ENCODE data around the gene LMX1A.

LMX1A gene

GRCh38 chr1:165218731-165219130, 137.8 kb downstream of the LMX1A start:
- no peak for DNase-seq (ENCODE audit: low read depth)

DNA sequence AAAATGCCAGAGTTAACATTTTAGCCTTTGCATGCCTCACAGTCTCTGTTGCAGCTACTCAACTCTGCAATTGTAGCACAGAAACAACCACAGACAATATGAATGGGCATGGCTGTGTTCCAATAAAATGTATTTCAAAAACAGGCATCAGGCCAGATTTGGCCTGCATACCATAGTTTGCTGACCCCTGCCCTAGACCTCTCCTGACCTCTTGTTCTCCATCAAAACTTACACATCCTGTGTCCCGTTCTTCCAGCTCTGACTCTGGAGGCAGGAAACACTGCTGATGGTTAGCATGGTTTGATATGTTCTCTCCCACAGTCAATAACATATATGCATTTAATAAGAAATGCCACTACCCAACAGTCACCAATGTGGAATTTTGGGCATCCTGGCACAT, 138.6 kb downstream of the LMX1A start:
- DNase-seq (ENCODE audit: low read depth), result no peak

- no peak for DNase-seq (ENCODE audit: low read depth)
Observed at GRCh38 chr1:165216254-165216653, 140.3 kb downstream of the LMX1A start.

DNA sequence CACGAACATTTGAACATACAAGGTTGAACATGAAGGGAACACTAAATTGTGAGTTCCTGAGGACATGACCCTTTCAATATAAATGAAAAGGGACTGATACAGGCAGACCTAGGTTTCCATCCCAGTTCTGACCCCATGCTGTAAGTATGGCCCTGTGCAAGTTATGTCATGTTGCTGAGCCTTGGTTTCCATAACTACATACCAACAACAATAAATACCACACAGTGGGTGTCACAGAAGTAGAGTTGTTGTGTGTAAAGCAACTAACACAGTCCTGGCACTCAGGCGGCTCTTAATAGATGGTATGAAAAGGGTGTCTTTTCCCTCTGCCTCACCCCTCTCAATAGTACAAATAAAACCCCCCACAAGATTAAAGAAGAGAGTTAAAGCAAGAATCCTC, 140.8 kb downstream of the LMX1A start:
- no peak for DNase-seq (ENCODE audit: low read depth)

- DNase-seq (ENCODE audit: low read depth), result no peak
Observed at GRCh38 chr1:165212229-165212628, 144.3 kb downstream of the LMX1A start.

DNA sequence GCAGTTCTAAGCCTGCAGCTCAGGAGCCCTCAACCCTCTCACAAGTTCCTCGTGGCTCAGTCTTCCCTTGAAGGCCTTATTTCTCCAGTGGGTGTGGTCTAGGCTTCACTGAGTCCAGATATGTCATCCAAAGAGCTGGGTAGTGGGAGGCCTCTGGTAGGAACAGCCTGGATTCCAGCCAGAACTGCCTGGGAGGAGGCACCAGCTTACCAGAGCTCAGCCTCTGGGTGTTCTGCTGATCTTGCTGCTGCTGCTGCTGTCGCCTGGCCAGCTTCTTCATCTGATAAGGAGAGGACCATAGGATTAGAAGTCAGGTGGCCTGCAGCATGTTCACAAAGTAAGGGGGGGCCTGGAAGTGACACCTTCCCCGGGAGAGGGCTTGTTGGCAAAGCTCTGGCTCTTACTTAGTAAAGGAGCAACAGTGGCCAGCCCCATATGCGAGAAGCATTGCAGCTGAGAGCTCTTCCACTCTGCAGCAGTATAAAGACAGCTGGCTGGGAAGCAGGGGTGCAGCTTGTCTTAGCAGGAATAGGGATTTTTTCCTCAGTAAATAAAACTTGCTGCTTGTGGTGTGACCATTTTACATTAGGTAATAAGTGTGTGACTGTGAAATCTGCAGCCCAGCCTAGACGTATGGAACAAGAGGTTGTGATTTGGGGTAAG, 148.5 kb downstream of the LMX1A start:
- no peak for DNase-seq (ENCODE audit: low read depth)

DNA sequence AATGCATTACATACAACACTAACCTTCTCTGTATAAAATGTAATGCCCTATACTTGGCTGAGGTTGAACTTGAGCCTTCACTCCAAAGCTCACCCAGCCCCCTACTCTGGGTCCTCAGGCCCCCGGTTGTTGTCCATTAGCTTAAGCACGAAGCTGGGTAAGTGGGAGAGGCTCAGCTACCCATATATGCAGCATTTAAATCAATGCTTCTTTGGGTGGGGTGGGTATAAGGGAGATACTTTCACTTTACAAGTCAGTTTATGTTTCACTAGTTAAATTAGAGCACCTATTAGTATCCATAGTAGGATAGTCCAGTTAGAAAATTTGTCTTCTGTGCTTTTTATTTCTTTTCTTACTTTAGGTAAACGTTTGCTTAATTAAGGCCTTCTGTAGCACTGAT, 151.4 kb downstream of the LMX1A start:
- no peak for DNase-seq (ENCODE audit: low read depth)

DNA sequence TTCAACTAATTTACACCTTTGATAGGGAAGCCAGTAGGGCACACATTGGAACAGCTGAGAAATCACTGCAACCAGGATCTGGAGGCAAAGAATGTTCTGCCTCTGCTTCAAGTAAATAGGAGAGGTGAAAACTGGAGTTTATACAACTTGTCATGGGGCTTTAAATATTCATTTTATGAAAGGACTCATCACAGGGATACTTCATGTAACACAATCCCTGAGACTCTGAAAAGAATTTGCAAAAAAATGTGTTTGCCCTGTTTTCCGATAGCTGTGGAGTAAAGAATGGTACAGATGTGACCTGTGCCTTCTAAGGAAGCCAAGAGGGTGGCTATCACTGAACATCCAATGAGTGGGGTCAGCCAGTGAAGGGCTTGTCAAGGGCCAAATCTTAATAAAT, 152.0 kb downstream of the LMX1A start:
- DNase-seq (ENCODE audit: low read depth), result no peak

DNA sequence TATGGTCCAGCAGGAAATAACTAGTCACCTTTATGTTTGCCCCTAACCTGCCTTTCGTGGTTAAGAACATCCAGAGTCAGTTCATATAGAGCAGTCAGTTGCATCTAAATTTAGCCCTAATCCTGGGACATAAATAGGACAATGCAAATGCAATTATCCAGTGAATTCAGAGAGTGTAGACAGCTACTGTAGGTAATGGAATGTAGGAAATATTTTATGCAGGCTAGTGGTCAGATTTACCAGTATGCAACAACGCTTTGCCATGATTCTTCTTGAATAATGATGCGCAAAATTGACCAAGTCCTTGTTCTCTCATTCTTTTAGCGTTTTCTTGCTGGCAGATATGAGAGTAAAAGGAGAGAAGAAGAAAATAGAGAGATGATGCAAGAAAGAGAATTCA, 165.4 kb downstream of the LMX1A start:
- DNase-seq (ENCODE audit: low read depth), result no peak

DNA sequence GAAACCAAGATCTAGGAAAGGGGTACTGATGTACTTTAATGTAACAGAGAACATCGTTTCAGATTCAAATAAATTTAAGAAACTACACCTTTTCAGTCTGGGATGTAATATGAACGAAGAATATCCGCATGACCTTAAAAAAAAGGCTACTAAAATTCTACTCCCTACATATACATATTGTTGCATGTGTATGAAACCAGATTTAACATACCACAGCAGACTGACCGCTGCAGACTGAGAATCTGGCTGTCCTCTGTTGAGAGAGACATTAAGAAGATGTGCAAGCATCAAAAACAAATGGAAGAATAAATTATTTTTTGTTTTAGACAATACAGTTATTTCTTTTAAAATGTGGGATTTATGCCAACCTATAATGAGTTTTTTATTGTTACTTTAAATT, 166.6 kb downstream of the LMX1A start:
- DNase-seq (ENCODE audit: low read depth), result no peak

DNA sequence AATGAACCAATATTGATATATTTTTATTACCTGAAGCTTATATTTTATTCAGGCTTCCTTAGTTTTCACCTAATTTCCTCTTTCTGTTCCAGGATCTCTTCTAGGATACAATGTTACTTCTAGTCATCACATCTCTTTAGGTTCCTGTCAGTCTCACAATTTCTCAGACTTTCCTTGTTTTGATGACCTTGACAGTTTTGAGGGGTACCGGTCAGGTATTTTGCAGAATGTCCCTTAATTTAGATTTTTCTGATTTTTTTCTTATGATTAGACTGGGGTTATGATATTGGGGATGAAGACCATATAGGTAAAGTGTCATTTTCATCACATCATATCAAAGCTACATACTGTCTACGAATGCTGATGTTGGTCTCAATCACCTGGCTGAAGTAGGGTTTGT, 167.5 kb downstream of the LMX1A start:
- no peak for DNase-seq (ENCODE audit: low read depth)

DNA sequence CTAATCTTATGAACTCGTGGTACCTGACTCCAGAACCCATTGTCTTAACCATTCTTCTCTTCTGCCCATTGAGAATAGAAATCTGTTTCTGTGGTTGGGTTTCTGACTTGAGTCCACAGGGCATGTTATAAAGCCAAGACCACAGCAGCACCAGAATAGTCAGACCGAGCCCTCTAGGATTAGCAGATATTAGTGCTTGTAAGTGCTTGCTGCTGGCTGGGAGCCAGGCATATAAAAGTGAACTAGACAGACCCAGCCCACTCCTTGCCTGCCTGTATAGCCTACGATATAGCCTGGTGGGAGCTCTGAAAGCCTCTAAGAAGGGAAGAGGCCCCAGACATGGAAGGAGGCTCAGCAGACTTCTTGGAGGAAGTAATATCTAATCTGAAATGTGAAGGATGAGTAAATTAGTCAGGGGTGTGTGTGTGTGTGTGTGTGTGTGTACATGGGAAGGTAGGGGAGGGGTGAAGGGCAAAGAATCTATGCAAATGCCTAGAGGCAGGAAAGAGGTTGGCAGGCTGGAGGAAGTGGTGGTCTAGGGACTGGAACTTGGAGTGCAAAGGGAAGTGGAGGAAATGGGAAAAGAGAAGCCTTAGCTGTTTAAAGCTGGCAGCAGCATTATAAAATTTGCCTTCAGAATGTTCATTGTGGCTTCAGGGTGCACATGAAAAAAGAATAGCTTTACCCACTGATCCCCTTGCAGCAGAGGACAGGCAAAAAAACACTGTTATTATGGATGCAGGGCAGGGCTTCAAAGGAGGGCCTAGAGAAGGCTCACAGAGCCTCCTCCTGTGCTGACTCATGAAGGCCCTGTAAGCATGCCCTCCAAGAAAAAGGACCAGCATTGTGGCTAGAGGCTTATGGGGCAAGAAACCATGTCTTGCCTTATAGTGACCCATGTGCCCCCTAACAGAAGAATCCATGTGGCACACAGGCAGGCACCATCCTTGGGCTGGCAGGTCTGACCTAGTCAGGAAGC, 169.2 kb downstream of the LMX1A start:
- DNase-seq (ENCODE audit: low read depth), result no peak

DNA sequence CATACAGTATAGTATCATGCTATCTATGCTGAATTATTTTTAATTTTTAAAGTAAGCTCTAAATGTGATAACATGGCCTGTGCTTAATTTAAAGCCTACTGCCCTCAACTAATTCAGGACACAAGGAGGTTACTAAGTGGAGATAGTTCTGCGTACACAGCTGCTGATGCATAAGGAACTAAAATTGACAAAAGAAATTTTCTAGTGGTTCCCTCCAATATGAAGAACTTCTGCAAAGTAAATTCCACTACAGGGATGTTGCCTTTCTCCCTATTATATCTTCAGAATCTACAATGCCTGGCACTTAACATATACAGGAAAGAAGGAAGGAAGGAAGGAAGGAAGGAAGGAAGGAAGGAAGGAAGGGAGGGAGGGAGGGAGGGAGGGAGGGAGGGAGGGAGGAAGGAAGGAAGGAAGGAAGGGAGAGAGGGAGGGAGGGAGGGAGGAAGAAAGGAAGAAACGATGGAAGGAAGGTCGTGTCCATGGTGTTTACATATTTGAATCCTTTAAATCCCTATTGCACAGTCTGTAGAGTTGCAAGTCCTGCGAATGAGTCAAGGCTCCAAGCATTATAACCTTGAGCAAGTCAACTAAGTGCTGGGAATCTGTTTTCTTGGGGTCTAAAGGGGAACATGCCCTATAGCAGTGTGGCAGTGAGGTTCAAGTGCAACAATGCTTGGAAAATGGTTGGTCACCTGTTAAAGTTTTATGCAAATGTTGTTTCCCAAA, 171.2 kb downstream of the LMX1A start:
- DNase-seq (ENCODE audit: low read depth), result no peak

GRCh38 chr1:165182975-165183374, 173.5 kb downstream of the LMX1A start:
- no peak for DNase-seq (ENCODE audit: low read depth)

- DNase-seq (ENCODE audit: low read depth), result no peak
Observed at GRCh38 chr1:165179306-165179705, 177.2 kb downstream of the LMX1A start.

GRCh38 chr1:165174491-165174890, 182.0 kb downstream of the LMX1A start:
- no peak for DNase-seq (ENCODE audit: low read depth)

- DNase-seq (ENCODE audit: low read depth), result no peak
Observed at GRCh38 chr1:165173818-165174217, 182.7 kb downstream of the LMX1A start.

- no peak for DNase-seq (ENCODE audit: low read depth)
Observed at GRCh38 chr1:165173409-165173808, 183.1 kb downstream of the LMX1A start.

GRCh38 chr1:165172666-165173065, 183.8 kb downstream of the LMX1A start:
- DNase-seq (ENCODE audit: low read depth), result no peak

DNA sequence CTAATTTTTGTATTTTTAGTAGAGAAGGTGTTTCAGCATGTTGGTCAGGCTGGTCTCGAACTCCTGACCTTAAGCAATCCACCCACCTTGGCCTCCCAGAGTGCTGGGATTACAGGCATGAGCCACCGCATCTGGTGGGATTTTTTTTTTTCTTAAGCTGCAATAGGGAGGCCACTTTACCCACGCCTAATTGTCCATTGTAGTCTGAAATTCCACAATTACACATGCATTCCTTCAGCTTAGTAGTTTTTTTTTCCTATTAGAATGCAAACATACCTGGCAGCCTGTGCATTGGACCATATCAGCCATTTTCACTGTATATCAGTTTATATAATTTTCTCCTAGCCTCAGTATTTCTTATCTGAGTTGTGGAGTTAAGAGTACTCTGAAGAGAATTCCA, 186.8 kb downstream of the LMX1A start:
- DNase-seq (ENCODE audit: low read depth), result no peak

- DNase-seq (ENCODE audit: low read depth), result no peak
Observed at GRCh38 chr1:165169028-165169427, 187.5 kb downstream of the LMX1A start.

DNA sequence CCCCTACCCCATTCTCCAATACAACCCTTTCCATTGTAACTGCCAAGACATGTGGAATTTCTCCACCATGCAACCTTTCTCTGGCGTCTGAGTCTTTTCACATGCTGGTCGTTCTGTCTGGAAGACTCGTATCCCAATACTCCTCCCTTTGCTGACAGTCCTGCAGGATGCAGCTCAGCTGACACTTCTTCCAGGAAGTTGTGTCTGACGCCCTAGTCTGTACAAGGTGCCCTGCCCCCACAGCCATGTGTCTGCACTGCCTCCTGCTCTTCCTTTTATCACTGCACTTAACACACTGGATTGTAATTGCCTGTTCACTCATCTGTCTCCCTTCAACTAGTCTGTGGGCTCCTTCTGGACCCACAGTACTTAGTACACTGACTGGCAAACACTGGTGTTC, 188.0 kb downstream of the LMX1A start:
- no peak for DNase-seq (ENCODE audit: low read depth)

All from CMK (cell line).